ENCODE data around the gene TSKS.

- TF ChIP-seq CTCF (IDR thresholded peaks at IDR 0.05), result no peak
- no peak for TF ChIP-seq EP300 (IDR thresholded peaks at IDR 0.05)
- TF ChIP-seq POLR2A (IDR thresholded peaks at IDR 0.05), result no peak
These were observed 46.9 kb upstream of the TSKS start for GRCh38 chr19:49809941-49810389.

Measured in upper lobe of left lung (tissue), 4 donors.